ENCODE data around the gene PPM1A. TPM values are rescaled to one million over a fixed set of nuclear protein-coding genes. Genes with fewer than 3 reads are reported as not detected.

PPM1A gene
- total RNA-seq, 8 experiments from 2014 or later: 19.5 to 36.3 (median 32.6) TPM

GRCh38 chr14:60344751-60345150 lies 95.7 kb downstream of the PPM1A start:
- Histone ChIP-seq H3K4me1 (replicated peaks in 1 of 2) (no peaks in the 10 kb centered on the region), H3K4me3 (no peak overlapping the region), H3K27ac (no peak overlapping the region)
- 3 to 100% (median 68%) methylated on average over 1 to 2 of the region's 2 CpGs for WGBS, 10 experiments
- in situ Hi-C loops (cut with MboI; ENCODE audit: low pct_unique_long_range_greater_than_20kb in 2 of 9, low sequenced_read_pairs in 9 of 9, unreplicated experiment in 9 of 9): loop anchor here in 3 of 9 experiments (10.0 to 25.0 kb wide), 2 partner anchors 218 to 220 kb away; no protein-coding TSS in a partner anchor
- no peak for ATAC-seq (replicated peaks in 6 of 8)

GRCh38 chr14:60346706-60347105 lies 97.7 kb downstream of the PPM1A start:
- Histone ChIP-seq H3K27ac (no peak overlapping the region), H3K4me3 (no peak overlapping the region), H3K4me1 (replicated peaks in 1 of 2) (no peaks in the 10 kb centered on the region)
- in situ Hi-C loops (cut with MboI; ENCODE audit: low pct_unique_long_range_greater_than_20kb in 2 of 9, low sequenced_read_pairs in 9 of 9, unreplicated experiment in 9 of 9): loop anchor here in 3 of 9 experiments (10.0 to 25.0 kb wide), 2 partner anchors 216 to 218 kb away; no protein-coding TSS in a partner anchor
- WGBS, 10 experiments: 23 to 100% (median 75%) methylated on average over 1 to 2 of the region's 2 CpGs; no CpG with 5 or more reads in 4 of the 10 experiments
- ATAC-seq (replicated peaks in 6 of 8): no peak

- in situ Hi-C loops (cut with MboI; ENCODE audit: low pct_unique_long_range_greater_than_20kb in 2 of 9, low sequenced_read_pairs in 9 of 9, unreplicated experiment in 9 of 9): loop anchor here in 3 of 9 experiments (10.0 to 25.0 kb wide), 2 partner anchors 214 to 217 kb away; no protein-coding TSS in a partner anchor
- WGBS, 10 experiments: 0 to 100% (median 52%) methylated on average over 1 to 4 of the region's 4 CpGs
- Histone ChIP-seq H3K27ac (no peak overlapping the region), H3K4me3 (no peak overlapping the region), H3K4me1 (replicated peaks in 1 of 2) (no peaks in the 10 kb centered on the region)
- no peak for ATAC-seq (replicated peaks in 6 of 8)
Observed at GRCh38 chr14:60348211-60348610, 99.2 kb downstream of the PPM1A start.

Other genes starting within 250 kb of the PPM1A start
- 100 to 1,000 TPM in 1 of 8 experiments, 10 to 100 TPM in 7; 48.6 to 137 (median 69.1) TPM for gene PCNX4, start 157.3 kb upstream of the PPM1A start, total RNA-seq
- gene DHRS7, start 83.8 kb upstream of the PPM1A start, total RNA-seq: 10 to 100 TPM; 29.1 to 75.8 (median 39.5) TPM
- gene C14orf39, start 236.8 kb downstream of the PPM1A start, total RNA-seq: 1 to 10 TPM in 1 of 8 experiments, under 1 TPM in 5, not detected in 2; 0.21 to 1.2 (median 0.41) TPM

All from motor neuron (in vitro differentiated cells).